A549 treated with Mapracorat at 1 μM for 4 hours (cell line): ENCODE results near the gene LCOR. TPM values are rescaled to one million over a fixed set of nuclear protein-coding genes. Genes with fewer than 3 reads are reported as not detected.

ENCODE experiments used
- total RNA-seq: library from RNA; stranded (reverse); fragments of 200-300 nt; extraction: Qiagen RNA extraction; gene quantifications from 5 replicates; pipeline ENCODE4 v1.2.3, GENCODE V29; 2022

LCOR gene
- 5.8 to 10.1 TPM (median 7.5 TPM) in 5 replicates for total RNA-seq

GRCh38 chr10:96831867-96832720 is at the start of gene LCOR:
TSS of gene LCOR (plus strand) at chr10:96832298. CDS start at chr10:96949058, 116,760 bp downstream.

Other genes with a start within 250 kb of the LCOR start
- 53.6 to 85.4 TPM (median 80.7 TPM) in 5 replicates for gene TM9SF3, start 245.3 kb upstream of the LCOR start, total RNA-seq
- gene PIK3AP1, start 111.8 kb upstream of the LCOR start, total RNA-seq, result 0.56 to 1.5 TPM (median 0.64 TPM) in 5 replicates